Measurements from ENCODE around the gene ANTKMT. TPM values are rescaled to one million over a fixed set of nuclear protein-coding genes. Genes with fewer than 3 reads are reported as not detected.
A peak's percentile ranks its signal among the peaks of the same experiment; 100 is the strongest.

ANTKMT gene
- total and polyA plus RNA-seq, 4 experiments from 2014 or later, result 14.5 to 36.4 (median 22.5) TPM

DNA sequence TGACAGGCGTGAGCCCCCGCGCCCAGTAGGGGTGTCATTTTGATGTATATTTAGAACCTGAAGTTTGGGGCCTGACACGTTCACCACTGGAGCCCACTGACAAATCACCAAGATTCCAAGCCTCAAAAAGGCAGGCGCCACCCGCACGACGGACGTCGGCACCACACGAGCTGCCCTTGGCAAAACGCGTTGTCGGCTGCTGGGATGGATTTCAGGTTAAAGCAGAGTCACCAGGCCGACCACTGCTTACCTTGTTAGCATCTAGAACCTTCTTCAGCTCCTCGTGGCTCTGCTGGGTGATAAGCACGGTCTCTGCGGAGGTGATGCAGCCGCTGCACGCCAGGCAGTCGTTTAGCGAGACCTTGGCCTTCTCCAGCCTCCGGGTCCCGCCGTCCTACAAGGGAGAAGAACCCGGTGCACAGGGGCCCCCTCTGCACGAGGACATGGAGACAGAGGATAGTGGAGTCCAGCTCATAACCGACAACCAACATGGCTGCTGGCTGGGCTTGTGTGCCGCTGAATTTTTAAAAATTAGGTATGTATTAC is 16.1 kb downstream of the ANTKMT start:
- CTCF ChIA-PET (ENCODE audit: partially characterized antibody), result interaction anchor here (0.6 to 2.1 kb wide), 6 partner anchors 17 to 27 kb away, joined by 3 to 14 read pairs (median 3); partner anchors contain the start of gene METRN
- no peak overlapping the region for H3K27ac Mint-ChIP-seq
- no peaks in the 10 kb centered on the region for H3K9me3 ChIP-seq (ENCODE audit: control insufficient read depth in 1 of 2, low read length in 2 of 2)
- intact Hi-C loops (cut with micrococcal nuclease), result no loop called here
- no peak overlapping the region for H3K27ac ChIP-seq (ENCODE audit: low read depth, low read length)
- DNase-seq, result no peak
- H3K27me3 Mint-ChIP-seq, result no peaks in the 10 kb centered on the region
- H3K36me3 ChIP-seq (ENCODE audit: insufficient read depth, low read length), result peaks cover 38% of the 10 kb centered on the region
- H3K4me3 Mint-ChIP-seq, result no peak overlapping the region
- H3K36me3 Mint-ChIP-seq, result peaks cover 3 to 20% of the 10 kb centered on the region in 2 donors
- H3K4me1 ChIP-seq (ENCODE audit: insufficient read depth, low read length), result peaks cover 10% of the 10 kb centered on the region
- H3K4me3 ChIP-seq (ENCODE audit: low read length in 2 of 2), result no peak overlapping the region
- peaks cover 0 to 15% (median 1%) of the 10 kb centered on the region in 4 donors for H3K4me1 Mint-ChIP-seq
- no peaks in the 10 kb centered on the region for H3K9me3 Mint-ChIP-seq
- no peaks in the 10 kb centered on the region for H3K27me3 ChIP-seq (ENCODE audit: insufficient read depth, low read length)
- POLR2A ChIA-PET (ENCODE audit: partially characterized antibody), result interaction anchor here (0.8 to 3.5 kb wide), 4 partner anchors 9 to 50 kb away, joined by 3 to 15 read pairs (median 5); partner anchors contain the start of genes CCDC78, HAGHL and METRN

DNA sequence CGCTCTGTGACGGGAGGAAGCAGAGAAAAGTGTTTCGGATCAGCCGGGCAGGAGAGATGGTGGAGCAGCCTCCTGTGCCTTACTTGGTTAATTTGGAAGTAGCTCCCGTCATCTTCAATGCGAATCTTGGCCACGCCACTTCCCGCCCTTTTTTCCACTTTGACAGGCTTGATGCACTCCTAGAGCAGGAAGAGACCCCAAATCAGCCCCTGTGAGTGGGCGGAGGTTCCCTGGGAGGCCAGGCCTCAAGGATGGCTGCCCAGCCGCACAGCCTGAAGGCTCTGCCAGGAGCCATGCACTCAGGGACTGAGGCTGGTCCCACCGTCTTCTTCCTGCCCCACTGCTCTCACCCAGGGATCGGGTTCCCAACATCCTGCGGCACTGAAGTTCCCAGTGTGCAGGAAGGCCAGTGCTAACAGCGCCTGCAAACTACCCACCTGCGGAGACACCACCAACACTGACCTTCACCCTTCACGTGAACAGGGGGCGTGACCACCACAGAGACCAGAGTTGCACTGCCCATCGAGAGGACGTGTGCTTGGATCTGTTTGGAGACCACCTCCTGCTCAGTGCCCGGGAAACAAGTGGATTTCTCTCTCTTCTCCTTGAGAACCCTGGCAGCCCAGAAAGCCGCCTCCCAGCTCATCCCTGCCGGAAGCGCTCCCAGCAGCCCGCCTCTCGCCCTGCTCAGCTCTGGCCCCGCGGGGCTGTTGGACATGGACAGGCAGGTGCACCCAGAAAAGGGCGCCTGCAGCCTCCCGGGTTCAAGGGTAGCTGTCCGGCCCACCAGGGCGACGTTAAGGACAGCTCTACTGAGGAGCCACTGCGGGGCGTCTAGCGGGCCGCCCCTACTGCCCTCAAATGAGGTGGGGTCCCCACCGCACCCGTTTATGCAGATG is 18.9 kb downstream of the ANTKMT start:
- Histone ChIP-seq H3K27me3 (ENCODE audit: insufficient read depth, low read length) (no peaks in the 10 kb centered on the region), H3K9me3 (ENCODE audit: control insufficient read depth in 1 of 2, low read length in 2 of 2) (no peaks in the 10 kb centered on the region), H3K4me3 (ENCODE audit: low read length in 2 of 2) (peak overlapping the region in 1 of 2 donors; percentile 73), H3K27ac (ENCODE audit: low read depth, low read length) (peak overlapping the region; percentile 85), H3K36me3 (ENCODE audit: insufficient read depth, low read length) (peaks cover 24% of the 10 kb centered on the region), H3K4me1 (ENCODE audit: insufficient read depth, low read length) (peaks cover 10% of the 10 kb centered on the region)
- intact Hi-C loops (cut with micrococcal nuclease), result loop anchor here (2.0 kb wide), 2 partner anchors 13 to 49 kb away; partner anchors contain the start of genes CCDC78, CHTF18, HAGHL and RPUSD1
- Mint-ChIP-seq H3K4me3 (peak overlapping the region; percentile 53 to 88 (median 66)), H3K27ac (peak overlapping the region in 4 of 7 donors; percentile 7 to 60 (median 26)), H3K4me1 (peaks cover 0 to 15% (median 1%) of the 10 kb centered on the region in 4 donors), H3K36me3 (peaks cover 3 to 14% of the 10 kb centered on the region in 2 donors), H3K9me3 (no peaks in the 10 kb centered on the region), H3K27me3 (no peaks in the 10 kb centered on the region)
- DNase-seq, result no peak
- ChIA-PET POLR2A (ENCODE audit: partially characterized antibody) (interaction anchor here (0.6 to 2.2 kb wide), 7 partner anchors 12 to 46 kb away, joined by 3 to 21 read pairs (median 9); partner anchors contain the start of genes ANTKMT, CCDC78, HAGHL and METRN), CTCF (ENCODE audit: partially characterized antibody) (interaction anchor here (1.0 to 4.3 kb wide), 6 partner anchors 19 to 29 kb away, joined by 3 to 27 read pairs (median 7); partner anchors contain the start of genes ANTKMT and METRN)

DNA sequence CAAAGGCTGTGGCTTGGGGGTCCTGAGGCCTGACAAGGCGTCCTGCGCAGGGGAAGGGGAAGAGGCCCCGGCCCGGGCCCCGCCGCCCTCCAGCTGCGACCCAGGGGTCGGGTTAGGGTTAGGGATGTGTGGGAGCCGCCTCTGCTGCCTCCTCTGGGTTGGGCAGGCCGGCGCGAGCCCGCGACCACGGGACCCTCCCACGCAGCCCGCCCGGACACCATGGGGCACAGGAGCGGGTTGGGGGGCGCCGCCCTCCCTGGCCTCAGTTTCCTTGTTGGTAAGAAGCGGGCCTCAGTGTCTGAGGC is 19.5 kb downstream of the ANTKMT start:
- Histone ChIP-seq H3K36me3 (ENCODE audit: insufficient read depth, low read length) (peaks cover 19% of the 10 kb centered on the region), H3K4me3 (ENCODE audit: low read length in 2 of 2) (peak overlapping the region in 1 of 2 donors; percentile 73), H3K27ac (ENCODE audit: low read depth, low read length) (peak overlapping the region; percentile 85), H3K27me3 (ENCODE audit: insufficient read depth, low read length) (no peaks in the 10 kb centered on the region), H3K4me1 (ENCODE audit: insufficient read depth, low read length) (peaks cover 10% of the 10 kb centered on the region), H3K9me3 (ENCODE audit: control insufficient read depth in 1 of 2, low read length in 2 of 2) (no peaks in the 10 kb centered on the region)
- POLR2A ChIA-PET (ENCODE audit: partially characterized antibody), result interaction anchor here (0.6 to 2.2 kb wide), 8 partner anchors 10 to 45 kb away, joined by 3 to 21 read pairs (median 8); partner anchors contain the start of genes ANTKMT, CCDC78, HAGHL and METRN
- Mint-ChIP-seq H3K9me3 (no peaks in the 10 kb centered on the region), H3K27ac (peak overlapping the region in 4 of 7 donors; percentile 47 to 68 (median 58)), H3K36me3 (peaks cover 3 to 10% of the 10 kb centered on the region in 2 donors), H3K4me1 (peaks cover 0 to 12% (median 1%) of the 10 kb centered on the region in 4 donors), H3K27me3 (no peaks in the 10 kb centered on the region), H3K4me3 (peak overlapping the region; percentile 69 to 88 (median 76))
- CTCF ChIA-PET (ENCODE audit: partially characterized antibody), result interaction anchor here (1.0 to 4.3 kb wide), 5 partner anchors 19 to 30 kb away, joined by 3 to 27 read pairs (median 7); partner anchors contain the start of genes ANTKMT and METRN
- no peak for DNase-seq
- intact Hi-C loops (cut with micrococcal nuclease), result loop anchor here (2.0 kb wide), 2 partner anchors 14 to 48 kb away; partner anchors contain the start of genes CCDC78, CHTF18, HAGHL and RPUSD1

DNA sequence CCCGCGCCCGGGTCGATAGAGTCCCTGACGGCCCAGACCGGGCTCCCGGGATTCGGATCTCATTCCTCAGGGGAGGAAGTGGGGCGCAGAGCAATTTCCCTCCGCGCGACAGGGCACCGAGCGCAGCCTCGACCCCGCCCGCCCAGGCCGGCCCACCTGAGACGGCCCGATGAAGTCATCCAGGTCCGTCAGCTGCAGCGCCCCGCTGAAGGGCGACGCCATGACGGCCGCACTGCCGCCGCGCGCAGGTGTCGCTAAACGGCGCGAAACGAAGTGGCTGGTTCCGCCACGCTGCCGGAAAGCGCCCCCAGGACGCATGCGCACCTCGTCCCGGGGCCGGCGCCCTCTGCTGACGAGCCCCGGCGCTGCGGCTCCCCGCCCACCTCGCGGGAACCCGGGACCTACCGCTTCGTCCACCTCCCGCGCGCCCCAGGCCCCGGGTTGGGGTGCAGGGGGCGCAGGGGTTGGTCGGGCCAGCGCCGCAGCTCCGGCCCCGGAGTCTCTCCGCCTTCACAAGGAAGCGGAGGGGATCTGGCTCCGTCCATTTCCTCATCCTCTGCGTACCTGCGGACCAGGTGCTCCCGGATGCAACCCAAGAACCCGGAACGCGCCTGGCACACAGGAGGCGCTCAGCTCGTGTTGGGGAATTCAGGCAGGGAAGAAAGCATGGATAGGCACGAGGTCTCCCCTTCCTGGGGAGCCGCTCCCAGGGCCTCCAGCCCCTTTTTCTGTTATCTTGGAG is 20.0 kb downstream of the ANTKMT start, which contains the start of gene CIAO3:
CIAO3 (minus strand) TSS at position 234 of the 742 bp plus-strand sequence; CDS start at position 222, 12 bp downstream.
- peaks cover 10% of the 10 kb centered on the region for H3K4me1 ChIP-seq (ENCODE audit: insufficient read depth, low read length)
- H3K27me3 ChIP-seq (ENCODE audit: insufficient read depth, low read length), result no peaks in the 10 kb centered on the region
- peaks cover 3 to 8% of the 10 kb centered on the region in 2 donors for H3K36me3 Mint-ChIP-seq
- no peaks in the 10 kb centered on the region for H3K27me3 Mint-ChIP-seq
- no peaks in the 10 kb centered on the region for H3K9me3 ChIP-seq (ENCODE audit: control insufficient read depth in 1 of 2, low read length in 2 of 2)
- peak; percentile 90 to 95 (median 91) for DNase-seq
- CTCF ChIA-PET (ENCODE audit: partially characterized antibody), result interaction anchor here (1.0 to 4.3 kb wide), 6 partner anchors 20 to 30 kb away, joined by 3 to 27 read pairs (median 7); partner anchors contain the start of genes ANTKMT and METRN
- peak within 1 kb of the TSS; percentile 72 to 88 (median 78) for H3K4me3 Mint-ChIP-seq
- H3K27ac ChIP-seq (ENCODE audit: low read depth, low read length), result peak within 1 kb of the TSS; percentile 85
- intact Hi-C loops (cut with micrococcal nuclease), result loop anchor here (1.0 to 2.0 kb wide), 3 partner anchors 14 to 48 kb away; partner anchors contain the start of genes CCDC78, CHTF18, HAGHL and RPUSD1
- H3K36me3 ChIP-seq (ENCODE audit: insufficient read depth, low read length), result peaks cover 13% of the 10 kb centered on the region
- peak within 1 kb of the TSS; percentile 28 to 73 for H3K4me3 ChIP-seq (ENCODE audit: low read length in 2 of 2)
- H3K9me3 Mint-ChIP-seq, result no peaks in the 10 kb centered on the region
- peaks cover 0 to 11% (median 1%) of the 10 kb centered on the region in 4 donors for H3K4me1 Mint-ChIP-seq
- peak within 1 kb of the TSS in 6 of 7 donors; percentile 56 to 80 (median 62) for H3K27ac Mint-ChIP-seq
- POLR2A ChIA-PET (ENCODE audit: partially characterized antibody), result interaction anchor here (0.7 to 2.2 kb wide), 11 partner anchors 10 to 241 kb away, joined by 3 to 21 read pairs (median 7); partner anchors contain the start of genes ANTKMT, CCDC78, CHTF18 and METRN

DNA sequence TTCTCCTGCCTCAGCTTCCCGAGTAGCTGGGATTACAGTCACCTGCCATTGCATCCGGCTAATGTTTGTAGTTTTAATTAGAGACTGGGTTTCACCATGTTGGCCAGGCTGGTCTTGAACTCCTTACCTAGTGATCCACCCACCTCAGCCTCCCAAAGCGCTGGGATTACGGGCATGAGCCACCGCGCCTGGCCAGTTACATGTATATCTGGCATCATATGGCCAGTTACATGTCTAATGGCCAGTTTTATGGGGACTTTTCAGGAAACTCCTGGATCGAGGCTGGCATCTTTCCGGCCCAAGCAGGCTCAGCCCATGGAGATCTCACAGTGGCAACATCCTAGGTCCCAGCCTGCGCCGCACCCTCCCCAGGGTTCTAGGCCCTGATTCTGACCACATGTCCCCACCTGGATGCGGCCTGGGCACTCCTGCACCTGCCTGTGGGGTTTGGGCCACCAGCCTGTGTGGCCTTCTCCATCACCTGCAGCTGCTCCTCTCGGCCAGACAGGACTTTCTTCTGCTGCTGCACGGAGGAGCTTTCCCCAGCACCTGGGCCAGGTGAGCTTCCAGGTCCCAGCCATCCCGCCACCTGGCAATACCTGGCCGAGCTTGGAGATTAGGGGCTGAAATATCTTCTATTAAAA is 21.2 kb downstream of the ANTKMT start:
- ChIA-PET POLR2A (ENCODE audit: partially characterized antibody) (interaction anchor here (1.0 to 2.2 kb wide), 5 partner anchors 14 to 46 kb away, joined by 3 to 13 read pairs (median 8); partner anchors contain the start of genes CHTF18, METRN and RPUSD1), CTCF (ENCODE audit: partially characterized antibody) (interaction anchor here (1.0 to 4.3 kb wide), 3 partner anchors 21 to 30 kb away, joined by 4 to 27 read pairs (median 19); partner anchors contain the start of gene ANTKMT)
- H3K27ac ChIP-seq (ENCODE audit: low read depth, low read length), result no peak overlapping the region
- H3K4me1 ChIP-seq (ENCODE audit: insufficient read depth, low read length), result peaks cover 10% of the 10 kb centered on the region
- intact Hi-C loops (cut with micrococcal nuclease), result loop anchor here (1.0 to 2.0 kb wide), 3 partner anchors 15 to 47 kb away; partner anchors contain the start of genes CCDC78, CHTF18, HAGHL and RPUSD1
- H3K27me3 ChIP-seq (ENCODE audit: insufficient read depth, low read length), result no peaks in the 10 kb centered on the region
- Mint-ChIP-seq H3K4me3 (peak overlapping the region in 7 of 8 donors; percentile 43 to 80 (median 64)), H3K4me1 (peaks cover 0 to 11% (median 1%) of the 10 kb centered on the region in 4 donors), H3K27me3 (no peaks in the 10 kb centered on the region), H3K36me3 (peaks cover 3 to 7% of the 10 kb centered on the region in 2 donors), H3K9me3 (no peaks in the 10 kb centered on the region), H3K27ac (peak overlapping the region in 2 of 7 donors; percentile 60 to 80)
- H3K36me3 ChIP-seq (ENCODE audit: insufficient read depth, low read length), result peaks cover 3% of the 10 kb centered on the region
- DNase-seq, result no peak
- no peak overlapping the region for H3K4me3 ChIP-seq (ENCODE audit: low read length in 2 of 2)
- H3K9me3 ChIP-seq (ENCODE audit: control insufficient read depth in 1 of 2, low read length in 2 of 2), result no peaks in the 10 kb centered on the region
